ENCODE measurements around the gene SLC8A2. TPM values are rescaled to one million over a fixed set of nuclear protein-coding genes. Genes with fewer than 3 reads are reported as not detected.

The SLC8A2 gene
- total RNA-seq, 1 donor from 2014 or later: 14.5 TPM

GRCh38 chr19:47448360-47448727, 23.3 kb downstream of the SLC8A2 start:
- H3K9ac ChIP-seq: no peak overlapping the region
- peaks cover 62% of the 10 kb centered on the region for H4K20me1 ChIP-seq (ENCODE audit: low read depth)
- H3K4me2 ChIP-seq: peak overlapping the region; percentile 69
- H3K27ac ChIP-seq: no peak overlapping the region
- no peak for DNase-seq (ENCODE audit: low spot score)
- H3K4me1 ChIP-seq: peaks cover 5% of the 10 kb centered on the region
- TF ChIP-seq CTCF (IDR thresholded peaks at IDR 0.05) (no peak), EZH2phosphoT487 (IDR thresholded peaks at IDR 0.05) (no peak), EZH2 (IDR thresholded peaks at IDR 0.05) (no peak)
- no peak overlapping the region for H2AFZ ChIP-seq (replicated peaks)
- peaks cover 57% of the 10 kb centered on the region for H3K27me3 Mint-ChIP-seq (ENCODE audit: insufficient read depth, low read depth)
- H3K79me2 ChIP-seq (ENCODE audit: low read depth): no peaks in the 10 kb centered on the region
- peak overlapping the region; percentile 48 for H3K4me3 Mint-ChIP-seq
- peaks cover 70% of the 10 kb centered on the region for H3K27me3 ChIP-seq
- H3K4me3 ChIP-seq: peak overlapping the region; percentile 40
- H3K27ac Mint-ChIP-seq: no peak overlapping the region
- H3K36me3 Mint-ChIP-seq: no peaks in the 10 kb centered on the region
- H3K4me1 Mint-ChIP-seq: peaks cover 18% of the 10 kb centered on the region
- no peaks in the 10 kb centered on the region for H3K9me3 ChIP-seq (ENCODE audit: low read depth)
- peaks cover 27% of the 10 kb centered on the region for H3F3A ChIP-seq (ENCODE audit: low read depth)
- H3K36me3 ChIP-seq: no peaks in the 10 kb centered on the region
- peaks cover 2% of the 10 kb centered on the region for H3K9me3 Mint-ChIP-seq

- H3K36me3 ChIP-seq: no peaks in the 10 kb centered on the region
- H3K4me3 ChIP-seq: peak overlapping the region; percentile 40
- H3K4me1 ChIP-seq: peaks cover 5% of the 10 kb centered on the region
- no peaks in the 10 kb centered on the region for H3K9me3 ChIP-seq (ENCODE audit: low read depth)
- DNase-seq (ENCODE audit: low spot score): peak; percentile 94
- no peak overlapping the region for H3K9ac ChIP-seq
- no peak overlapping the region for H2AFZ ChIP-seq (replicated peaks)
- Mint-ChIP-seq H3K27me3 (ENCODE audit: insufficient read depth, low read depth) (peaks cover 62% of the 10 kb centered on the region), H3K4me1 (peaks cover 18% of the 10 kb centered on the region), H3K36me3 (no peaks in the 10 kb centered on the region), H3K27ac (no peak overlapping the region), H3K4me3 (peak overlapping the region; percentile 80), H3K9me3 (peaks cover 2% of the 10 kb centered on the region)
- peaks cover 75% of the 10 kb centered on the region for H3K27me3 ChIP-seq
- peaks cover 68% of the 10 kb centered on the region for H4K20me1 ChIP-seq (ENCODE audit: low read depth)
- no peak overlapping the region for H3K27ac ChIP-seq
- H3K4me2 ChIP-seq: peak overlapping the region; percentile 69
- TF ChIP-seq EZH2 (IDR thresholded peaks at IDR 0.05) (peak; percentile 82), EZH2phosphoT487 (IDR thresholded peaks at IDR 0.05) (peak; percentile 72), CTCF (IDR thresholded peaks at IDR 0.05) (no peak)
- no peaks in the 10 kb centered on the region for H3K79me2 ChIP-seq (ENCODE audit: low read depth)
- H3F3A ChIP-seq (ENCODE audit: low read depth): peaks cover 27% of the 10 kb centered on the region
Observed at GRCh38 chr19:47447470-47448359, 24.0 kb downstream of the SLC8A2 start.

GRCh38 chr19:47446534-47447469, 24.9 kb downstream of the SLC8A2 start:
- H3K27ac Mint-ChIP-seq: no peak overlapping the region
- Histone ChIP-seq H3K79me2 (ENCODE audit: low read depth) (no peaks in the 10 kb centered on the region), H3K4me2 (peak overlapping the region; percentile 69)

More at GRCh38 chr19:47446534-47447469, 24.9 kb downstream of the SLC8A2 start:
- Mint-ChIP-seq H3K27me3 (ENCODE audit: insufficient read depth, low read depth) (peaks cover 67% of the 10 kb centered on the region), H3K9me3 (peaks cover 2% of the 10 kb centered on the region), H3K36me3 (no peaks in the 10 kb centered on the region), H3K4me3 (peak overlapping the region; percentile 80), H3K4me1 (peaks cover 18% of the 10 kb centered on the region)
- Histone ChIP-seq H3K9me3 (ENCODE audit: low read depth) (no peaks in the 10 kb centered on the region), H3K4me1 (peaks cover 5% of the 10 kb centered on the region), H2AFZ (replicated peaks) (no peak overlapping the region), H3K9ac (no peak overlapping the region), H3K4me3 (peak overlapping the region; percentile 18), H3F3A (ENCODE audit: low read depth) (peaks cover 27% of the 10 kb centered on the region), H3K36me3 (no peaks in the 10 kb centered on the region), H3K27me3 (peaks cover 75% of the 10 kb centered on the region), H4K20me1 (ENCODE audit: low read depth) (peaks cover 71% of the 10 kb centered on the region), H3K27ac (no peak overlapping the region)
- peak; percentile 79 for DNase-seq (ENCODE audit: low spot score)
- no peak for TF ChIP-seq EZH2 (IDR thresholded peaks at IDR 0.05)
- TF ChIP-seq CTCF (IDR thresholded peaks at IDR 0.05): no peak
- no peak for TF ChIP-seq EZH2phosphoT487 (IDR thresholded peaks at IDR 0.05)
